Right kidney (tissue), 1 donor: ENCODE data around the gene CUL4B.
"Not testable (repeated sequence)": the region's sequence is repeated elsewhere in the genome, so short reads cannot be mapped to it uniquely, and the experiment has no call there.

Experiments used
- DNase-seq: peaks from one replicate; pipeline ENCODE4 v3.0.0-alpha.2; 2016

CUL4B gene

GRCh38 chrX:120534413-120535205, 26.2 kb downstream of the CUL4B start:
- DNase-seq: no peak

- DNase-seq: no peak
These were observed 37.9 kb downstream of the CUL4B start for GRCh38 chrX:120522820-120523219.

GRCh38 chrX:120517936-120518335, 42.8 kb downstream of the CUL4B start:
- no peak for DNase-seq

- no peak for DNase-seq
These were observed 46.5 kb downstream of the CUL4B start for GRCh38 chrX:120514236-120514635.

GRCh38 chrX:120512627-120513026, 48.1 kb downstream of the CUL4B start:
- DNase-seq: no peak

GRCh38 chrX:120512222-120512621, 48.5 kb downstream of the CUL4B start:
- DNase-seq: no peak

GRCh38 chrX:120504569-120504968, 56.2 kb downstream of the CUL4B start:
- DNase-seq: no peak

GRCh38 chrX:120499301-120500072, 61.3 kb downstream of the CUL4B start:
- no peak for DNase-seq

- DNase-seq: not testable (repeated sequence)
These were observed 70.6 kb downstream of the CUL4B start for GRCh38 chrX:120490119-120490518.

GRCh38 chrX:120486786-120487185, 74.0 kb downstream of the CUL4B start:
- peak; percentile 3 for DNase-seq

- DNase-seq: peak; percentile 80
These were observed 74.9 kb downstream of the CUL4B start for GRCh38 chrX:120485638-120486520.

- no peak for DNase-seq
These were observed 75.5 kb downstream of the CUL4B start for GRCh38 chrX:120485315-120485637.

GRCh38 chrX:120477453-120477852, 83.3 kb downstream of the CUL4B start:
- DNase-seq: no peak

- no peak for DNase-seq
These were observed 84.0 kb downstream of the CUL4B start for GRCh38 chrX:120476714-120477113.

GRCh38 chrX:120475447-120475846, 85.3 kb downstream of the CUL4B start:
- not testable (repeated sequence) for DNase-seq
